22Rv1 (cell line): ENCODE results near the gene DCC.

ENCODE experiments used
- CTCF ChIP-seq: fragments of 450-650 bp; IDR thresholded peaks from 2 replicates; pipeline ENCODE4 v1.5.1; 2017; ENCODE audit warnings: mild to moderate bottlenecking
- ZFX ChIP-seq: fragments of 450-650 bp; IDR thresholded peaks from 2 replicates; pipeline ENCODE4 v1.6.1; 2017; ENCODE audit warnings: antibody characterized with exemption, borderline replicate concordance

- TF ChIP-seq CTCF (no peak), ZFX (no peak)
Observed at GRCh38 chr18:52657043-52657805, 317.2 kb downstream of the DCC start.
